T-helper 2 cell treated with Interferon-gamma antibody and Interleukin-4, amounts not matched to agents 100 ng/mL and 5 ng/mL, for 36 hours (primary cell): Measurements from ENCODE around the gene WASF2. TPM values are rescaled to one million over a fixed set of nuclear protein-coding genes. Genes with fewer than 3 reads are reported as not detected.

ENCODE experiments used
- intact Hi-C: fragments of 100-400 bp; cut with micrococcal nuclease; formaldehyde crosslinking; loops from one replicate; pipeline ENCODE4 v1.15.1; 2023
- total RNA-seq: library from RNA; stranded (reverse); gene quantifications from 2 replicates; pipeline ENCODE4 v1.2.3, GENCODE V29; 2022

The WASF2 gene
- total RNA-seq, 1 donor from 2014 or later, result 124 TPM

GRCh38 chr1:27363766-27364695, 125.9 kb downstream of the WASF2 start:
- intact Hi-C loops, result no loop called here

GRCh38 chr1:27361553-27361952, 128.4 kb downstream of the WASF2 start:
- intact Hi-C loops, result no loop called here

GRCh38 chr1:27361044-27361402, 128.9 kb downstream of the WASF2 start:
- intact Hi-C loops, result no loop called here

- intact Hi-C loops, result no loop called here
These were observed 129.6 kb downstream of the WASF2 start for GRCh38 chr1:27360159-27361043.

- intact Hi-C loops, result no loop called here
These were observed 130.2 kb downstream of the WASF2 start for GRCh38 chr1:27359822-27360158.

- intact Hi-C loops, result no loop called here
These were observed 131.0 kb downstream of the WASF2 start for GRCh38 chr1:27358928-27359313.

- intact Hi-C loops, result no loop called here
These were observed 131.7 kb downstream of the WASF2 start for GRCh38 chr1:27358038-27358927.

GRCh38 chr1:27357281-27358037, 132.5 kb downstream of the WASF2 start:
- intact Hi-C loops, result loop anchor here (1.0 kb wide), 3 partner anchors 8 to 35 kb away; partner anchors contain the start of gene GPR3

- intact Hi-C loops, result loop anchor here (1.0 kb wide), 3 partner anchors 9 to 36 kb away; partner anchors contain the start of gene GPR3
These were observed 133.2 kb downstream of the WASF2 start for GRCh38 chr1:27356619-27357280.

GRCh38 chr1:27356277-27356618, 133.7 kb downstream of the WASF2 start:
- intact Hi-C loops, result no loop called here

GRCh38 chr1:27355683-27356082, 134.3 kb downstream of the WASF2 start:
- intact Hi-C loops, result no loop called here

Other genes with a start within 250 kb of the WASF2 start
- 39.5 and 39.8 TPM in 2 replicates for gene TMEM222, start 168.0 kb downstream of the WASF2 start, total RNA-seq
- gene SYTL1, start 148.1 kb downstream of the WASF2 start, total RNA-seq, result 83.6 and 90.1 TPM in 2 replicates
- gene MAP3K6, start 123.2 kb downstream of the WASF2 start, total RNA-seq, result 9.6 and 12.7 TPM in 2 replicates
- gene FCN3, start 115.3 kb downstream of the WASF2 start, total RNA-seq, result not detected in 2 replicates
- gene CD164L2, start 106.8 kb downstream of the WASF2 start, total RNA-seq, result not detected in 2 replicates
- gene GPR3, start 97.5 kb downstream of the WASF2 start, total RNA-seq, result 0.39 and 0.73 TPM in 2 replicates
- 21.4 and 21.7 TPM in 2 replicates for gene AHDC1, start 114.0 kb upstream of the WASF2 start, total RNA-seq
- 0.14 and 0.23 TPM in 2 replicates for gene FGR, start 145.0 kb upstream of the WASF2 start, total RNA-seq
- gene IFI6, start 182.0 kb upstream of the WASF2 start, total RNA-seq, result 91.8 and 99.1 TPM in 2 replicates
- 15.3 and 15.4 TPM in 2 replicates for gene FAM76A, start 235.8 kb upstream of the WASF2 start, total RNA-seq